ENCODE data around the gene GATC.

The GATC gene

DNA sequence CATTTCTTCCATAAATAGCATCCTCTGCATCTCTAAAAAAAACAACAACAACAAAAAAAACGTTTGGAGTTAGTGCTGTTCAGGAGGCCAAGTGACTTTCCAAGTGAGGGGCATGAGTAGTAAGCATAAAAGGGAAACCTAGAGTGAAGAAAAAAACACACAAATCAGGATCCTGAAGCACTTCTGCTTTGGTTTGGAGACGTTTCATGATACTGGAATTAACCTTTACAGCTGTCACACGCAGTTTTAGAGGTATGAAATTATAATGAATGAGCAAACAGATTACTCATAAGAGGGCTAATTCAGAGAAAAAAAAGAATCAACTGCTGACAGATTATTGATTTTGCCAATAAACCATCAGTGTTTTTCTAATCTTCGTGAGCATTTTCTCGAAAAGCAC is 19.5 kb downstream of the GATC start:
- H3K27ac ChIP-seq: no peak overlapping the region
- H3K4me3 ChIP-seq: no peak overlapping the region
- TF ChIP-seq, protein P1, sequence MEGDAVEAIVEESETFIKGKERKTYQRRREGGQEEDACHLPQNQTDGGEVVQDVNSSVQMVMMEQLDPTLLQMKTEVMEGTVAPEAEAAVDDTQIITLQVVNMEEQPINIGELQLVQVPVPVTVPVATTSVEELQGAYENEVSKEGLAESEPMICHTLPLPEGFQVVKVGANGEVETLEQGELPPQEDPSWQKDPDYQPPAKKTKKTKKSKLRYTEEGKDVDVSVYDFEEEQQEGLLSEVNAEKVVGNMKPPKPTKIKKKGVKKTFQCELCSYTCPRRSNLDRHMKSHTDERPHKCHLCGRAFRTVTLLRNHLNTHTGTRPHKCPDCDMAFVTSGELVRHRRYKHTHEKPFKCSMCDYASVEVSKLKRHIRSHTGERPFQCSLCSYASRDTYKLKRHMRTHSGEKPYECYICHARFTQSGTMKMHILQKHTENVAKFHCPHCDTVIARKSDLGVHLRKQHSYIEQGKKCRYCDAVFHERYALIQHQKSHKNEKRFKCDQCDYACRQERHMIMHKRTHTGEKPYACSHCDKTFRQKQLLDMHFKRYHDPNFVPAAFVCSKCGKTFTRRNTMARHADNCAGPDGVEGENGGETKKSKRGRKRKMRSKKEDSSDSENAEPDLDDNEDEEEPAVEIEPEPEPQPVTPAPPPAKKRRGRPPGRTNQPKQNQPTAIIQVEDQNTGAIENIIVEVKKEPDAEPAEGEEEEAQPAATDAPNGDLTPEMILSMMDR (IDR thresholded peaks at IDR 0.05): no peak
- DNase-seq (ENCODE audit: low spot score): no peak

DNA sequence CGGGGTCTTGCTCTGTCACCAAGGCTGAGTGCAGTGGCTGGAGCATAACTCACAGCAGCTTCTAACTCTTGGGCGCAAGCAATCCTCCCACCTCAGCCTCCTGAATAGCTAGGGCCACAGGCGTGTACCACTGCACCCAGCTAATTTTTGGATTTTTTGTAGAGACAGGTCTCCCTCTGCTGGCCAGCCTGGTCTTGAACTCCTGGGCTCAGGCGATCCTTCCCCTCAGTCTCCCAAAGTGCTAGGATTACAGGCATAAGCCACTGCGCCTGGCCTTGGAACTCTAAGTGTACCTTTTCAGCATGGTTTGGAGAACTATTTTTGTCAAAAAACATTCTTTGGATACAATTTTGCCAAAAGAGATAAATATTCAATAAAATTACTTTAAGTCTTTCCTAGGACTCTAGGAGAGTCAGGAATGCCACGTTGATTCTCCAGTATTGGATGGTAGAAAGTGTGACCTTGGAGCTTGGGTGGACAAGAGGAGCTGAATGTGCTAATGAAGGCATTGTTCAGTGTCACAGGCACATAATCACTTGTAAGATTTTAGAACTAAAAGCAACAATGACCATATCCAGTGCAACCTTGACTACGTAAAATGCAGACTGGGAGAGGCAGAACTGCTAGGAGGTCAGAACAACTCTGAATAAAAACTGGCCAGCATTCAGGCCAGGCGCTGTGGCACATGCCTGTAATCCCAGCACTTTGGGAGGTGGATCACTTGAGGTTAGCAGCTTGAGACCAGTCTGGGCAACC is 20.5 kb downstream of the GATC start:
- TF ChIP-seq, protein P1 (IDR thresholded peaks at IDR 0.05): peak; percentile 18
- H3K4me3 ChIP-seq: no peak overlapping the region
- no peak for DNase-seq (ENCODE audit: low spot score)
- H3K27ac ChIP-seq: no peak overlapping the region

DNA sequence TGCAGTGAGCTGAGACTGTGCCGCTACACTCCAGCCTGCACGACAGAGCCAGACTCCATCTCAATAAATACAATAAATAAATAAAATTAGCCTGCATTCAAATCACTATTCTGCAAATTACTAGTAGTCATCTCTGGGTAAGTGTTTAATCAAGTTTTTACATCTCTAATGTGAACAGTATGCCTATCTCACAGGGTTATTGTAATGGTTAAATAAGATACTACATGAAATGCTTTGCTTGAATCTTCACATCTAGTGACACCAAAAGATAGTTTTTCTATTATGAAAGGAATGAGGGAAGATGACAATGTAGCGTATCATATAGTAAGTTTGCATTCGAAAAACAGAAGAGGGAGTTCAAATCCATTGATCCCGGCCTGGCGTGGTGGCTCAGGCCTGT is 21.2 kb downstream of the GATC start:
- H3K27ac ChIP-seq: no peak overlapping the region

GRCh38 chr12:120468325-120468820 is 22.1 kb downstream of the GATC start:
- peak overlapping the region; percentile 92 for H3K4me3 ChIP-seq
- TF ChIP-seq, protein P1 (IDR thresholded peaks at IDR 0.05): no peak
- H3K27ac ChIP-seq: peak overlapping the region; percentile 93 to 96
- peak; percentile 78 for DNase-seq (ENCODE audit: low spot score)

More for the DNA sequence above, 21.2 kb downstream of the GATC start:
- TF ChIP-seq, protein P1 (IDR thresholded peaks at IDR 0.05): no peak
- DNase-seq (ENCODE audit: low spot score): no peak
- H3K4me3 ChIP-seq: no peak overlapping the region

GRCh38 chr12:120468821-120469449 is 22.7 kb downstream of the GATC start:
- TF ChIP-seq, protein P1 (IDR thresholded peaks at IDR 0.05): no peak
- DNase-seq (ENCODE audit: low spot score): no peak
- Histone ChIP-seq H3K27ac (peak overlapping the region; percentile 93 to 96), H3K4me3 (peak overlapping the region; percentile 92)

DNA sequence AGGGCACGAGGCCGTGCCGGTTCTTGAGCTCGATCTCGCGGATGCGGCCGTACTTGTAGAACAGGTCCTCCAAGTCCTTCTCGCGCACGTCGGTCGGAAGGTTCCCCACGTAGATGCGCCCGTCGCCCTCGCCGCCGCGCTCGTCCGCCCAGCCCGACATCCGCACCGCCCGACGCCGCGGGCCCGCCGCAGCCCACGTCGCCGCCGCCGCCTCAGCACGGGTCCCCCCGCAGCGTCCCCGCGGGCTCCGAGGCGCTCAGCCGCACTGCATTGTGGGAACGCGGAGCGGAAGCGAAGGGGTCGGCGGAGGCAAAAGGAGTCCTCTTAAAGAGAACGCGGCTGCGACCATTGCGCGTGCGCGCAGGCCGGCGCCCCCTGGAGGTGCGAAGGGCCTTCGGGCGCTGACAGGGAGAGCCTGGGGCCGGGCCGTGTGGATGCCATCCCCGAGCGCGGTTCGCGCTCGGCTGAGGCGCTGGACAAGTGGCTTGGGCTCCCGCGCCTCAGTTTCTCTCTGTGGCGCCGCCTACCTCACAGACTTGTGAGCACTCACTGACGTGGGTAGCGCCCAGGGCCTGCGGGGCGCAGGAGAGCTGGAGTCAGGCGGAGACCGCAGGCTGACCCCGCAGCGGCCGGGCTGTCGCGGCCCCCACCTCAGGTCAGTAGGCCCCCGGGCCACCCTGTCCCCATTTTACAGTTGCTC is 23.4 kb downstream of the GATC start, which contains the start of gene SRSF9:
Gene SRSF9, minus strand, starts transcription at position 299 of the 700 bp plus-strand sequence. Its CDS starts 139 bp downstream, at position 160.
- peak within 1 kb of the TSS; percentile 93 to 96 for H3K27ac ChIP-seq
- DNase-seq (ENCODE audit: low spot score): peak; percentile 96
- TF ChIP-seq, protein P1 (IDR thresholded peaks at IDR 0.05): peak; percentile 88
- H3K4me3 ChIP-seq: peak within 1 kb of the TSS; percentile 92

Data from coronary artery (tissue), 2 donors.